ENCODE data around the gene CIT.

CIT gene

DNA sequence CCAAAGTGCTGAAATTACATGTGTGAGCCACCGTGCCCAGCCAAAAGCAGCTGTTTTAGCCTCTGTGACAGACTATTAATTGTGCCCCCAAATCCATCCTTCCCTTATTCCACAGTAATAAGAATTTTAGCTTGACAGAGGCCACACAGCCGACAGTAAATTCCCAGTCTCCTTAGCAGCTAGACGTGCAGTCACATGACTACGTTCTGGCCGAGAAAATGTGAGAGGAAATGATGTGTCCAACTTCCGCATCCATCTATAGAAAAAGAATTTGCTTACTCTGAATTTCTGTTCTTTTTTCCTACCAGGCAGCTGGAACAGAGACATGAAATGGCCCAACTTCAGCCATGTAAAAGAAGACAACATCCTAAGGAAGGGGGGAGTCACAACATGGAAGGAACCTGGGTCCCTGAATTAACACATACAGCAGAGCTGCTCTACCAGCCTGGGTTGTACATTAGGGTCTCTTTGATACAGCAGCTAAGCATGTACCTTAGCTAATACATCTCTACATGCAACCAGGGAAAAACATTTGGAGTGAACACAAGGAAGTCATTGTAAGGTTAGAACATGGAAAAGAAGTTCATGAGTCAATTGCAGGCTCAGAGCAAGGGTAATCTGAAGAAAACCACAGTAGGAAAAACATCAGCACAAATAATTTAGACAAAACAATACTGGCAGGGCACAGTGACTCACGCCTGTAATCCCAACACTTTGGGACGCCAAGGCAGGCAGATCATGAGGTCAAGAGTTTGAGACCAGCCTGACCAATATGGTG lies 35.5 kb downstream of the CIT start:
- H3K27me3 ChIP-seq (ENCODE audit: insufficient read depth, low read length) = no peaks in the 10 kb centered on the region
- H3K36me3 ChIP-seq (ENCODE audit: insufficient read depth, low read length) = peaks cover 43% of the 10 kb centered on the region
- no peak overlapping the region for H3K4me3 ChIP-seq (ENCODE audit: low read length)
- no peak overlapping the region for H2AFZ ChIP-seq (ENCODE audit: low read depth, low read length)
- no peaks in the 10 kb centered on the region for H3K4me1 ChIP-seq (ENCODE audit: insufficient read depth, low read length)
- no peaks in the 10 kb centered on the region for H3K9me3 ChIP-seq (ENCODE audit: low read length)

DNA sequence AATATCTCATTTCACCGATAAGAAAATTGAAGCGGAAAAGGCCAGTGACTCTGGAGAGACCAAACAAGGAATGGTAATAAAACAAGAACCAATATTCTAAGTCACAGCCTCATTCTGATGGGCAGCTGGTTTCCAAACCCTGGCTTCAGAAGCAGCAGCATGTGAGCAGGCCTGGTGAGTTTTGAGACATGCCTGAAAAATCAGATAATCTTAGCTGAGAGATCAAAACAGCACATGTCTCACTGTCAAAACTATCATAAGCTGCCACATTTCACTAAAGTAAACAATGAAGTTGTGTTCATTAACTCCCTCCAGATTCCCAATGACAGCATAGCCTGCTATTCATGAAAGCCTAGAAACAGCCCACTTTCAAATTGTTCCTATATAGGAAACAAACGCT lies 36.5 kb downstream of the CIT start:
- Histone ChIP-seq H3K27me3 (ENCODE audit: insufficient read depth, low read length) (no peaks in the 10 kb centered on the region), H2AFZ (ENCODE audit: low read depth, low read length) (no peak overlapping the region)

DNA sequence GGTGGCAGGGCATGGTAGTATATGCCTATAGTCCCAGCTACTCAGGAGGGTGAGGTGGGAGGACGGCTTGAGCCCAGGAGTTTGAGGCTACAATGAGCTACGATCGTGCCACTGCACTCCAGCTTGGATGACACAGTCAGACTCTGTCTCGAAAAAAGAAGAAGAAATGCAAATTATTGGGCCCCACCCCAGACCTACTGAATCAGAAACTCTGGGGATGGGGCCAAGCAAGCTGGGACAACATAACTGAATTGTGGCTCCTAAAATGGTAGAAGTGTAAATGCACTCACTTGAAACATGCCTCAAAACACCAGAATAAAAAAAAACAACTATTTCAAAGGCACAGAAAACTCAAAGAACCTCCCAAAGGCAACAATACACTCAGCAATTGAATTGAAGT lies 37.0 kb downstream of the CIT start:
- Histone ChIP-seq H2AFZ (ENCODE audit: low read depth, low read length) (no peak overlapping the region), H3K9me3 (ENCODE audit: low read length) (no peaks in the 10 kb centered on the region), H3K36me3 (ENCODE audit: insufficient read depth, low read length) (peaks cover 36% of the 10 kb centered on the region), H3K4me3 (ENCODE audit: low read length) (no peak overlapping the region), H3K4me1 (ENCODE audit: insufficient read depth, low read length) (no peaks in the 10 kb centered on the region), H3K27me3 (ENCODE audit: insufficient read depth, low read length) (no peaks in the 10 kb centered on the region)

More for the DNA sequence above, 36.5 kb downstream of the CIT start:
- Histone ChIP-seq H3K36me3 (ENCODE audit: insufficient read depth, low read length) (peaks cover 34% of the 10 kb centered on the region), H3K4me3 (ENCODE audit: low read length) (no peak overlapping the region), H3K9me3 (ENCODE audit: low read length) (no peaks in the 10 kb centered on the region), H3K4me1 (ENCODE audit: insufficient read depth, low read length) (no peaks in the 10 kb centered on the region)

DNA sequence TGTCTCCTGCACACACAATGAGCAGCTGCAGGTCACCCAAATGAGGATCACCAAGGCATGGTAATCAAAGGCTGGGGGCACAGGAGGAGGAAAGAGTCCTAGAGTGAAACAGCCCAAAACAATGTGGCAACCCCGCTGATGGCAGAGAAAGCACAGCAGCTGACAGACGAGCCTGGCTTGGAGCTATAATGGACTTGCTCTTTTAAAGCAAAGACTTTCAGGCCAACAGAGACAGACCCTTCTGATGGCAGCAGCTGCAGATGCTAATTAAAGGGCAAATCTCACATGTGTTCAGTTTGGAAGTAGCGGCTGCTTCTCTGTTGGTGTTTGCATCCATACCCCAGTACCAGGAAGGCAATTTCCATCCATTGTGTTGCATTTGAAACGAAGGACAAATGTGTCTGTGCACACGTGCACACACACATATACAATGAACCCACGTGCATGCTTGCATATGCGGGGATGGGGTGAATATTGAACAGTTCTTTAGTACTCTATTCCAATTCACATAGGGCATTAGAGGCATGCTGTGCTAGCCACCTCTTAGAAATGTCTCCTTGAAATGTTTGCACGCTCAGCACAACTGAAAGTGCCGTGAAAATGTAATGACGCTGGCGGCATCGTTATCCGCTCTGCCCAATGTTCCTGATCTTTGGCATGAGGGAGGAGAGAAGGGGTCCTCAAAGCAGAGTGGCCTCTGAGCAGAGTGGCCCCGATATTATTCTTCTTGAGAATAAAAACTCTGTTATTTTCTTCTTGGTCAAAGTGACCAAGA lies 38.1 kb downstream of the CIT start:
- H3K9me3 ChIP-seq (ENCODE audit: low read length) = no peaks in the 10 kb centered on the region
- no peak overlapping the region for H3K4me3 ChIP-seq (ENCODE audit: low read length)
- H3K4me1 ChIP-seq (ENCODE audit: insufficient read depth, low read length) = no peaks in the 10 kb centered on the region
- no peaks in the 10 kb centered on the region for H3K27me3 ChIP-seq (ENCODE audit: insufficient read depth, low read length)
- H2AFZ ChIP-seq (ENCODE audit: low read depth, low read length) = no peak overlapping the region
- peaks cover 41% of the 10 kb centered on the region for H3K36me3 ChIP-seq (ENCODE audit: insufficient read depth, low read length)

DNA sequence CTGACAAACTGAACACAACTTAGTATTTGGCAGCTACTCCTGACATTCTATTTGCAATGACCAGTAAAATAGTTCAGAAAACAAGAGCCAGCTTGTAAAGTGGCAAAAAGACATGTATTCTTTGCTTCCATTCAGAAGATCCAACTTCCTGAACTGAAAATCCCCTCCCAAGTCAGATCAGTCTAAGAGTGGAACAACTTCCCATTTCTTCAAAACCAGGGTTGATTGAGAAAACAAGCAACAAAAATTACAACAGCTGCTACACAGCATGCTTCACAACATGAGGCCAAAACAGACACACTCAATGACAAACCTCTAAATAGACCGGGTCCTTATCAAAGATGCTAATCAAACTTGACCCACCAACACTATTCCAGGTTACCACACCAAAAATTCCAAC lies 40.3 kb downstream of the CIT start:
- no peak overlapping the region for H2AFZ ChIP-seq (ENCODE audit: low read depth, low read length)
- H3K4me3 ChIP-seq (ENCODE audit: low read length) = no peak overlapping the region
- no peaks in the 10 kb centered on the region for H3K4me1 ChIP-seq (ENCODE audit: insufficient read depth, low read length)
- no peaks in the 10 kb centered on the region for H3K9me3 ChIP-seq (ENCODE audit: low read length)
- H3K27me3 ChIP-seq (ENCODE audit: insufficient read depth, low read length) = no peaks in the 10 kb centered on the region
- H3K36me3 ChIP-seq (ENCODE audit: insufficient read depth, low read length) = peaks cover 42% of the 10 kb centered on the region

DNA sequence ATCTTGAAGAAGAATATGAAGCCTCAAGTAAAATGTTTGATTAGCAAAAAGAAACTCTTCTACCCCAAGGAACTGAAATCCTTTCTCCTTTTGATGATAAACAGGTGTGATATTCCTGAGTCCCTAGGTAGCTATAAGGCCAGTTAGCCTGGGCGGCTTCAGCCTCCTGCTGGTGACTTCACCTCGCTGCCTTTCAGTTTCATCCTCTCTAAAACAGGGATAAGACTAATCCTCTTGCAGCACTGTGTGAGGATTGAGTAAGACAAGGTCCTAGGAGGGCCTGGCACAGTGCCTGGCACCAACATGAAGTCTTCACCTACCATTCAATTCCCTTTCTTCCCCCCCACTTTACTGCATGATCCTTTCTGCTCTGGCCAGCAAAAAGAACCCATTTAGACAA lies 42.1 kb downstream of the CIT start:
- H3K27me3 ChIP-seq (ENCODE audit: insufficient read depth, low read length) = no peaks in the 10 kb centered on the region
- H3K4me1 ChIP-seq (ENCODE audit: insufficient read depth, low read length) = no peaks in the 10 kb centered on the region
- no peak overlapping the region for H3K4me3 ChIP-seq (ENCODE audit: low read length)
- H2AFZ ChIP-seq (ENCODE audit: low read depth, low read length) = no peak overlapping the region
- H3K36me3 ChIP-seq (ENCODE audit: insufficient read depth, low read length) = peaks cover 47% of the 10 kb centered on the region
- H3K9me3 ChIP-seq (ENCODE audit: low read length) = no peaks in the 10 kb centered on the region

DNA sequence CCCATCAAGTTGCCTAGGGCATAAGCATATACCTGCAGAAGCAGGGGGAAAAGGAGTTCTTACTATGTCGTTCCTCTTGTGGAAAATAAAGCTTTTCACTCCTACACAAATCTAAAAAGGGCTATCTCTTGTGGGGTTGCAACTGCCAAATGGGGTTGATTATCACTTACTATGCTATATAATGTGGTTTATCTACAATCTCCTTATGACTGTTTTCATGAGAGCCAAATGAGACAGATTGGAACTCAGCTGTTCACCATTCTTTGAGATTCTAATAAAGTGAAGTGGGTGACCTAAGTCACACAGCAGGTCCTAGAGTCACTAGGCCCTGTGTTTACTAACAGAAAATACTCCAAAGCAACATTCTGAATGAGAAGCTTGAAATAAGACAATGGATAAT lies 47.7 kb downstream of the CIT start:
- H3K9me3 ChIP-seq (ENCODE audit: low read length) = peaks cover 4% of the 10 kb centered on the region
- H3K27me3 ChIP-seq (ENCODE audit: insufficient read depth, low read length) = no peaks in the 10 kb centered on the region
- H3K4me1 ChIP-seq (ENCODE audit: insufficient read depth, low read length) = no peaks in the 10 kb centered on the region
- H2AFZ ChIP-seq (ENCODE audit: low read depth, low read length) = no peak overlapping the region
- no peak overlapping the region for H3K4me3 ChIP-seq (ENCODE audit: low read length)
- peaks cover 48% of the 10 kb centered on the region for H3K36me3 ChIP-seq (ENCODE audit: insufficient read depth, low read length)

DNA sequence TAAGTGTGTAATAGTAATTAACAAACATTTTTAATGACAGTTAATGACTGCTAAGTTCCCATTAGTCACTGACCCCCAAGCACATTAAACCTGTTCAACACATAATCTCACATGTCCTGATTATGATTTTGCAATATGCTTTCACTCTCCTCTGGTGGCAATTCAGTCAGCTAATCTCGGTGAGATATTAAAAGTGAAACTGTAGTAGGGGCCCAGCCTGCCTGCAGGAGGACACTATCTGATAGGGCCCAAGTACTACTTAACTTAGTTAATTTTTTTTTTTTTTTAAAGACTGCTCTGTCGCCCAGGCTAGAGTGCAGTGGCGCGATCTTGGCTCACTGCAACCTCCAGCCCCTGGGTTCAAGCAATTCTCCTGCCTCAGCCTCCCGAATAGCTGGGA lies 48.8 kb downstream of the CIT start:
- Histone ChIP-seq H3K4me1 (ENCODE audit: insufficient read depth, low read length) (no peaks in the 10 kb centered on the region), H3K36me3 (ENCODE audit: insufficient read depth, low read length) (peaks cover 42% of the 10 kb centered on the region), H2AFZ (ENCODE audit: low read depth, low read length) (no peak overlapping the region), H3K4me3 (ENCODE audit: low read length) (no peak overlapping the region), H3K27me3 (ENCODE audit: insufficient read depth, low read length) (no peaks in the 10 kb centered on the region), H3K9me3 (ENCODE audit: low read length) (peaks cover 4% of the 10 kb centered on the region)

DNA sequence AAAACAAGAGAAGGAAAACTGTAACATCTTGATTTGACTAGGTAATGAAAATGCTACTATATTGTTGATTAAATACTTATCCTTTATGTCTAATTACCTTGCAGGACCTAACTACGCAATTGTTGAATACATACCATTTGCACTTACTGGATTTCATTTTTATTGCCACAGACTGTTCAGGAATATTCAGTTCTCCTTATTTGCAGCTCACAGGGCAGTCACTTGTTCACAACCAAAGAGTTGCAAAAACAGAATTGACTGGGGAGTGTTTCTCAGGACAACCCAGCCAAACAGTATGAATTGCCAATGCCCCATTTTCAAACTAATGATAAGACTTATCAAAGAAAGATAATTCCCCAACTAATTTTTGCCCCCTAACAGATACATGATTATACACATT lies 49.4 kb downstream of the CIT start:
- no peaks in the 10 kb centered on the region for H3K27me3 ChIP-seq (ENCODE audit: insufficient read depth, low read length)
- peaks cover 4% of the 10 kb centered on the region for H3K9me3 ChIP-seq (ENCODE audit: low read length)
- no peaks in the 10 kb centered on the region for H3K4me1 ChIP-seq (ENCODE audit: insufficient read depth, low read length)
- H3K36me3 ChIP-seq (ENCODE audit: insufficient read depth, low read length) = peaks cover 45% of the 10 kb centered on the region
- no peak overlapping the region for H3K4me3 ChIP-seq (ENCODE audit: low read length)
- no peak overlapping the region for H2AFZ ChIP-seq (ENCODE audit: low read depth, low read length)

DNA sequence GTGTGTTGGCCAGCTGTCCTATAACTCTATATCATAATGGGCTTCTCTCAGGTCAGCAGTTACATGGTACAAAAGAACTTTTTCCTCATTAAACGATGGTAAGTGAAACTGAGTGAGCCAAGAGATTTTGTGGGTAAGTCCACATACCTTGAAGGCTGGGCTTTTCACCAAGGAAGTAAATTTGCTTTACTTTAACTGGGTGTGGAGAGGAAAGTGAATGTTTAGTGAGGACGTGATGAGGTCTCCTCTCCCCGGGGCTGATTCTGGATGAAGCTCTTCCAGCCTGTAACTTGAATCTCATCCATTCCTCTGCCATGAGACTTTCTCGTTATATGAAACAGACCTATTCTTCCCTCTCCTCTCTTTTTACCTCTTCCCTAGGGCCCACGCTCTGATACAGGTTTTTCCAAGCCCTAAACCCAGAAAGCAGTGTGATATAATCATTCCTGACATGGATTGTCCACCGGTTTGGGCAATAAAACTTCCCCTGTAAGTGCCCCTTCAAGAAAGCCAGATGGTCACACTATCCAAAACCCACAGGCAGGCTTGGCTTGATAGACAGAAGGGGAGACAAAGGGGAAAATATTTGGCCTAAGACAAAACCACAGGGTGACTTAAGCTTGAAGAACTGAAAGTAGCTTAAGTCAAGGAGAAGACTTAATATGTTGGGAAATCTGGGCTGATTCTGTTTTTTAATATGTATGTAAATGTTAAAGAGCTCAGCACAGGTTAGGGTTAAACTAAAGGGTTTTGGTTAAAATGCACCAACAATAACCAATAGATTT lies 50.3 kb downstream of the CIT start:
- Histone ChIP-seq H3K4me1 (ENCODE audit: insufficient read depth, low read length) (no peaks in the 10 kb centered on the region), H3K36me3 (ENCODE audit: insufficient read depth, low read length) (peaks cover 48% of the 10 kb centered on the region), H3K27me3 (ENCODE audit: insufficient read depth, low read length) (no peaks in the 10 kb centered on the region), H3K4me3 (ENCODE audit: low read length) (no peak overlapping the region), H3K9me3 (ENCODE audit: low read length) (peaks cover 4% of the 10 kb centered on the region), H2AFZ (ENCODE audit: low read depth, low read length) (no peak overlapping the region)

DNA sequence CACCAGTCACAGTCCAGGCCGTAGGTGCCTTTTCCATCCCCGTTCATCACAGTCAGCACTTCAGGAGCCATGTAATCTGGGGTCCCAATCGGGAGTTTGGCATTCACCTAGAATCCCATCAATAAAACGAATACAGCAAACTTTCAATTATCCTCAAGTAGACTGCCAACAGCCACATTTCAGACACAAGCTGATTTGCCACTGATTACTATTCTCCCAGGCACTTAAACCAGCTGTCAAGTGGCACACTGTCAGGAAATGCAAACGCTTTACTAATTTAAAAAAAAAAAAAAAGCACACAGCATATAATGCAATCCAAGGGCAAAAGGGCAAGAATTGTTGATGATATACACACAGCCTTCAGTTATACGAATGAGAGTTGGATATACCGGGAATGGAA lies 51.9 kb downstream of the CIT start:
- H3K27me3 ChIP-seq (ENCODE audit: insufficient read depth, low read length) = no peaks in the 10 kb centered on the region
- peaks cover 4% of the 10 kb centered on the region for H3K9me3 ChIP-seq (ENCODE audit: low read length)
- no peaks in the 10 kb centered on the region for H3K4me1 ChIP-seq (ENCODE audit: insufficient read depth, low read length)
- no peak overlapping the region for H3K4me3 ChIP-seq (ENCODE audit: low read length)
- H3K36me3 ChIP-seq (ENCODE audit: insufficient read depth, low read length) = peaks cover 43% of the 10 kb centered on the region
- no peak overlapping the region for H2AFZ ChIP-seq (ENCODE audit: low read depth, low read length)

DNA sequence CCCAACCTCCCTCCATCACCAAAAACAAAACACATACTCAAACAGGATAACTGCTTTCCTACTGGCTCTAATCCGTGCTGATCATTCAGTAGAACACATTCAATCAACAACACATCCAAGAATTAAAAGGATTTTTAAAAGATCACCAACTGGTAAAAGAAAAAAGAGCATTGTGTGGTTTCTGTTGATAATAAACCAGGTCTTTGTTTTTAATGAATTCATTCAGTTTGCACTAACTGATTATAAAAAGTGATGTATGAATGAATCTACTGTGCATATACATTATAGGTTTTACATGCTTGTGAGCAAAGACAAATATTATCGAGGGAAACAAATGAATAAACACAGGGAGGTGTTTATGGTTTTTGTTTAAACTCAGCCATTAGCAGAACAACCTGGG lies 55.1 kb downstream of the CIT start:
- Histone ChIP-seq H2AFZ (ENCODE audit: low read depth, low read length) (no peak overlapping the region), H3K27me3 (ENCODE audit: insufficient read depth, low read length) (no peaks in the 10 kb centered on the region), H3K4me1 (ENCODE audit: insufficient read depth, low read length) (no peaks in the 10 kb centered on the region), H3K4me3 (ENCODE audit: low read length) (no peak overlapping the region), H3K36me3 (ENCODE audit: insufficient read depth, low read length) (peaks cover 34% of the 10 kb centered on the region), H3K9me3 (ENCODE audit: low read length) (no peaks in the 10 kb centered on the region)

DNA sequence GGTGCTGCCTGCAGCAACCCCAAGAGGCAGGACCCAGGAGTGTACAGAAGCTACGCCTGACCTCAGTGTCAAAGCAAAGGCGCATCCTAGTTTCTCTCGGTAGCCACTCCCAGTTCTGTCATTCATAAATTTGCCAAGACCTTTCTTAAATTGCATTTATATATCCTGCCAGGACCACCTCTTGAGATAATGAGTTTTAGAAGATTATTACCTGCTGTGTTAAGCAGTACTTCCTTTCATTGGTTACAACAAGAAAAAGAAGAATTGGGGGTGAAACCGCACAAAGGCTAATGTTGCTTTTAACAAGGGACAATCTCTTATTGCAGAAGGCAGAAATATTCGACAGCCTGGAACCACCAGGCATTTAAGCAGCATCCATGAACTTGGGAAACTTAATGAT lies 57.8 kb downstream of the CIT start:
- Histone ChIP-seq H3K27me3 (ENCODE audit: insufficient read depth, low read length) (no peaks in the 10 kb centered on the region), H2AFZ (ENCODE audit: low read depth, low read length) (no peak overlapping the region), H3K9me3 (ENCODE audit: low read length) (peaks cover 6% of the 10 kb centered on the region), H3K36me3 (ENCODE audit: insufficient read depth, low read length) (peaks cover 28% of the 10 kb centered on the region), H3K4me1 (ENCODE audit: insufficient read depth, low read length) (no peaks in the 10 kb centered on the region), H3K4me3 (ENCODE audit: low read length) (no peak overlapping the region)
